Gastroesophageal sphincter (tissue), 3 donors: Measurements from ENCODE around the gene SLC25A28.

Experiments
- EP300 ChIP-seq: sonication (generic); formaldehyde crosslinking; IDR thresholded peaks from one replicate; pipeline ENCODE4 v1.6.1; 2017; ENCODE audit warnings: antibody characterized with exemption, mild to moderate bottlenecking
- POLR2A ChIP-seq, 2 donors: fragments of 450-650 bp; IDR thresholded peaks; one replicate each; pipeline ENCODE4 v1.6.1; 2017; ENCODE audit warnings: antibody characterized with exemption in 2 of 2, mild to moderate bottlenecking in 2 of 2, moderate library complexity in 1 of 2
- POLR2AphosphoS5 ChIP-seq: sonication (generic); formaldehyde crosslinking; IDR thresholded peaks from one replicate; pipeline ENCODE4 v1.6.1; 2017; ENCODE audit warnings: antibody characterized with exemption
- TF ChIP-seq, protein P1 (sequence below), 4 experiments: fragments of 200-600 bp in 2 of 4; fragments of 450-650 bp in 2 of 4; sonication (generic) in 1 of 4; IDR thresholded peaks; one replicate each; pipeline ENCODE4 v1.5.1; 2017 to 2019; ENCODE audit warnings: antibody characterized with exemption in 4 of 4, mild to moderate bottlenecking in 2 of 4, moderate library complexity in 2 of 4

DNA sequence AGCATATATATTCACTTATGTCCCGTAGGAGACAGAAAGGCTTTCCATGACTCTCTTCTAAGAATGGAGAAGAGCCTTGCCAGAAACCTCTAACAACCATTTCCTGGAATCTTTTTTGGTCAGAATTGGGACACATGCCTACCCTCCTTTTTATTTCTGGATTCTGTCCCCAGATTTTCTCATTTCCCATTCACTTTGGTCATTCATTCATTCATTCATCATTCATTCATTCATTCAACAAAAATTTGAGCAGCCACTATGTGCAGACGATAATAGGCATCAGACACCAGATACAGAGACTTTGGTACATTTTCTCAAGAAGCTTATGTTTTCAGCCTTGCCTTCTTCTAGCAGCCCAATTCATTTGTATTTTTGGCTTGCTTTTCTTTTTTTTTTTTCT, 45.1 kb upstream of the SLC25A28 start:
- TF ChIP-seq, protein P1, sequence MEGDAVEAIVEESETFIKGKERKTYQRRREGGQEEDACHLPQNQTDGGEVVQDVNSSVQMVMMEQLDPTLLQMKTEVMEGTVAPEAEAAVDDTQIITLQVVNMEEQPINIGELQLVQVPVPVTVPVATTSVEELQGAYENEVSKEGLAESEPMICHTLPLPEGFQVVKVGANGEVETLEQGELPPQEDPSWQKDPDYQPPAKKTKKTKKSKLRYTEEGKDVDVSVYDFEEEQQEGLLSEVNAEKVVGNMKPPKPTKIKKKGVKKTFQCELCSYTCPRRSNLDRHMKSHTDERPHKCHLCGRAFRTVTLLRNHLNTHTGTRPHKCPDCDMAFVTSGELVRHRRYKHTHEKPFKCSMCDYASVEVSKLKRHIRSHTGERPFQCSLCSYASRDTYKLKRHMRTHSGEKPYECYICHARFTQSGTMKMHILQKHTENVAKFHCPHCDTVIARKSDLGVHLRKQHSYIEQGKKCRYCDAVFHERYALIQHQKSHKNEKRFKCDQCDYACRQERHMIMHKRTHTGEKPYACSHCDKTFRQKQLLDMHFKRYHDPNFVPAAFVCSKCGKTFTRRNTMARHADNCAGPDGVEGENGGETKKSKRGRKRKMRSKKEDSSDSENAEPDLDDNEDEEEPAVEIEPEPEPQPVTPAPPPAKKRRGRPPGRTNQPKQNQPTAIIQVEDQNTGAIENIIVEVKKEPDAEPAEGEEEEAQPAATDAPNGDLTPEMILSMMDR (IDR thresholded peaks at IDR 0.05) = no peak
- TF ChIP-seq POLR2A (IDR thresholded peaks at IDR 0.05) = no peak
- TF ChIP-seq EP300 = no peak
- no peak for TF ChIP-seq POLR2AphosphoS5
